ENCODE measurements around the gene ZNF81. TPM values are rescaled to one million over a fixed set of nuclear protein-coding genes. Genes with fewer than 3 reads are reported as not detected.
"Not testable (repeated sequence)": the region's sequence is repeated elsewhere in the genome, so short reads cannot be mapped to it uniquely, and the experiment has no call there.

Gene ZNF81
- total RNA-seq, 1 donor from 2014 or later, result 15.4 TPM

DNA sequence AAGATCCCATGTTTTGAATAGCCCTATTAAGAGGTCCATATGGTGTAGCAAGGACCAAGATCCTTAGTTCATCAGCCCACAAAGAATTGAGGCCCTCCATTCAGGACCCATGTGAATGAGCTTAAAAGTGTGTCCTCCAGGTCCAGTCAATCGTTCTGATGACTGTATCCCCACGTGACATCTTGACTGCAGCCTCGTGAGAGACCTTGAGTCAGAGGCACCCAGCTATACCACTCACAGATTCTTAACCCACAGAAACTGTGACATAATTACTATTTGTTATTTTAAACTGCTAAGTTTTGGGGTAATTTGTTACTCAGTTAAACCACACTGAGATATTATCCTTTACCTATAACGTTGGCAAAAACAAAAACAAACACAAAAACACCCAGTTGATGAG is 104.7 kb downstream of the ZNF81 start:
- Mint-ChIP-seq H3K9me3 (peaks cover 11% of the 10 kb centered on the region), H3K27me3 (no peaks in the 10 kb centered on the region), H3K27ac (no peak overlapping the region), H3K4me3 (no peak overlapping the region), H3K4me1 (ENCODE audit: unreplicated experiment) (peaks cover 5% of the 10 kb centered on the region), H3K36me3 (no peaks in the 10 kb centered on the region)
- no peak for DNase-seq (ENCODE audit: extremely low spot score, unreplicated experiment)
- TF ChIP-seq CTCF (conservative IDR thresholded peaks at IDR 0.05), result no peak

- not testable (repeated sequence) for H3K4me3 Mint-ChIP-seq; H3K4me1 Mint-ChIP-seq (ENCODE audit: unreplicated experiment); H3K27ac Mint-ChIP-seq; H3K9me3 Mint-ChIP-seq; H3K36me3 Mint-ChIP-seq; DNase-seq (ENCODE audit: extremely low spot score, unreplicated experiment); H3K27me3 Mint-ChIP-seq
Observed at GRCh38 chrX:47955295-47955694, 118.6 kb downstream of the ZNF81 start.

GRCh38 chrX:47956016-47956415 is 119.3 kb downstream of the ZNF81 start:
- Mint-ChIP-seq H3K36me3 (no peaks in the 10 kb centered on the region), H3K4me3 (no peak overlapping the region), H3K4me1 (ENCODE audit: unreplicated experiment) (no peaks in the 10 kb centered on the region), H3K27ac (no peak overlapping the region), H3K27me3 (no peaks in the 10 kb centered on the region), H3K9me3 (peaks cover 4% of the 10 kb centered on the region)
- no peak for TF ChIP-seq CTCF (conservative IDR thresholded peaks at IDR 0.05)
- no peak for DNase-seq (ENCODE audit: extremely low spot score, unreplicated experiment)

DNA sequence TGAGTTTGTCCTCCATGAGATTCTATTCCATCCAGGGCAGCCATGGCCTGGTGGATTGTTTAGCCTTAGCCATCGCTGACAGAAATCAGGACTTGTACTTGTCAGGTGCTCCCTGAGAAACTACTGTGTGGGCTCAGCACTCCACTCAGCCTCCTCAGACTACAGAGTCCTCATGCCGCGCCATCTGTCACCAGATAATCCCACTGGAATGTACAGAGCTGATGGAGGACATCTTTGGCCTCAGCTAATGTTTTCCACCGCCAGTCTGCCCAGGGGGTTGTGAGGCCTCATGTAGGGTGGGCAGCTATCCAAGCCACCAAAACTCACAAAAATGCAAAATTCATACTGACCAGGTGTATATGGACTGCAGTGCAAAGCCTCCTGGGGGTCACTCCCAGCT is 121.5 kb downstream of the ZNF81 start:
- H3K9me3 Mint-ChIP-seq, result not testable (repeated sequence)

GRCh38 chrX:47958761-47959342 is 122.2 kb downstream of the ZNF81 start:
- no peak for TF ChIP-seq CTCF (conservative IDR thresholded peaks at IDR 0.05)
- no peaks in the 10 kb centered on the region for H3K4me1 Mint-ChIP-seq (ENCODE audit: unreplicated experiment)
- H3K36me3 Mint-ChIP-seq, result no peaks in the 10 kb centered on the region
- no peak overlapping the region for H3K27ac Mint-ChIP-seq
- H3K9me3 Mint-ChIP-seq, result peaks cover 7% of the 10 kb centered on the region
- no peak for DNase-seq (ENCODE audit: extremely low spot score, unreplicated experiment)
- no peak overlapping the region for H3K4me3 Mint-ChIP-seq
- H3K27me3 Mint-ChIP-seq, result no peaks in the 10 kb centered on the region

More for the DNA sequence above, 121.5 kb downstream of the ZNF81 start:
- not testable (repeated sequence) for H3K4me3 Mint-ChIP-seq; H3K27ac Mint-ChIP-seq; H3K36me3 Mint-ChIP-seq; DNase-seq (ENCODE audit: extremely low spot score, unreplicated experiment); H3K4me1 Mint-ChIP-seq (ENCODE audit: unreplicated experiment); H3K27me3 Mint-ChIP-seq

- H3K4me1 Mint-ChIP-seq (ENCODE audit: unreplicated experiment), result no peaks in the 10 kb centered on the region
- DNase-seq (ENCODE audit: extremely low spot score, unreplicated experiment), result no peak
- H3K4me3 Mint-ChIP-seq, result no peak overlapping the region
- no peak for TF ChIP-seq CTCF (conservative IDR thresholded peaks at IDR 0.05)
- H3K36me3 Mint-ChIP-seq, result peaks cover 3% of the 10 kb centered on the region
- H3K27me3 Mint-ChIP-seq, result no peaks in the 10 kb centered on the region
- no peak overlapping the region for H3K27ac Mint-ChIP-seq
- H3K9me3 Mint-ChIP-seq, result peaks cover 13% of the 10 kb centered on the region
Observed at GRCh38 chrX:47960406-47960805, 123.7 kb downstream of the ZNF81 start.

GRCh38 chrX:47961830-47962229 is 125.1 kb downstream of the ZNF81 start:
- H3K27ac Mint-ChIP-seq, result not testable (repeated sequence)

DNA sequence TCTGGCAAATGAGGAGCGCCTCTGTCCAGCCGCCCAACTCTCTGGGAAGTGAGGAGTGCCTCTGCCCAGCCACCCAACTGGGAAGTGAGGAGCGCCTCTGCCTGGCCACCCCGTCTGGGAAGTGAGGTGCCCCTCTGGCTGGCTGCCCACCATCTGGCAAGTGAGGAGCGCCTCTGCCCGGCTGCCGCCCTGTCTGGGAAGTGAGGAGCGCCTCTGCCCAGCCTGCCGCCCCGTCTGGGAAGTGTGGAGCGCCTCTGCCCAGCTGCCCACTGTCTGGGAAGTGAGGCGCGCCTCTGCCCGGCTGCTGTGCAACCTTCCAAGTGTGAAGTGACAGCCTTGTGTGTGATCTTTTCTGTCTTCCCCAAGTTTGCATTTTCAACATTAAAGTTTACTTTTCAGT is 128.8 kb downstream of the ZNF81 start:
- not testable (repeated sequence) for H3K27me3 Mint-ChIP-seq; DNase-seq (ENCODE audit: extremely low spot score, unreplicated experiment); H3K4me1 Mint-ChIP-seq (ENCODE audit: unreplicated experiment); H3K27ac Mint-ChIP-seq; H3K4me3 Mint-ChIP-seq; H3K36me3 Mint-ChIP-seq
- H3K9me3 Mint-ChIP-seq, result peaks cover 18% of the 10 kb centered on the region

More at GRCh38 chrX:47961830-47962229, 125.1 kb downstream of the ZNF81 start:
- H3K4me3 Mint-ChIP-seq; DNase-seq (ENCODE audit: extremely low spot score, unreplicated experiment); H3K36me3 Mint-ChIP-seq; H3K27me3 Mint-ChIP-seq; H3K4me1 Mint-ChIP-seq (ENCODE audit: unreplicated experiment): not testable (repeated sequence)
- H3K9me3 Mint-ChIP-seq, result peaks cover 13% of the 10 kb centered on the region
